CD4-positive, alpha-beta T cell treated with Interferon gamma for 1 hour (primary cell): ENCODE data around the gene KIAA1671.

Source experiments
- DNase-seq: peaks from one replicate; pipeline ENCODE4 v3.0.0-alpha.2; 2020

The KIAA1671 gene

GRCh38 chr22:25018009-25018408, 65.5 kb downstream of the KIAA1671 start:
- DNase-seq: no peak

- no peak for DNase-seq
These were observed 67.1 kb downstream of the KIAA1671 start for GRCh38 chr22:25019427-25020184.

DNA sequence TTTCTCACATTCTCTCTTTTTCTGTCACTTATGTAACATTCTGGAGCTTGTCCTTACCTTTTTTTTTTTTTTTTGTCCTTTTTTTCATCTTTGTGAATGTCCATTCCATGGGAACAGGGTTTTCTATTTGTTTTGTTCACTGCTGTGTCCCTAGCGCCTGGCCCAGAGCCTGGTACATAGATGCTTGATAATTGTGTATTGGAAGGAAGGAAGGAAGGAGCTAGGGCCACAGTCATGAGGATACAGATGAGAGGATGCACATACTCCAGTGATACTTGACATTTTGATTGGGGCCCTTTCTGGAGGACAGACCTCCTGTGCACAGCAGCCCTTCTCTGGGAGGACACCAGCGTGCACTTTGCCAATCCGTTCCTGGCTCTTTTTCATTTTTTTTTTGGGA, 68.9 kb downstream of the KIAA1671 start:
- no peak for DNase-seq

DNA sequence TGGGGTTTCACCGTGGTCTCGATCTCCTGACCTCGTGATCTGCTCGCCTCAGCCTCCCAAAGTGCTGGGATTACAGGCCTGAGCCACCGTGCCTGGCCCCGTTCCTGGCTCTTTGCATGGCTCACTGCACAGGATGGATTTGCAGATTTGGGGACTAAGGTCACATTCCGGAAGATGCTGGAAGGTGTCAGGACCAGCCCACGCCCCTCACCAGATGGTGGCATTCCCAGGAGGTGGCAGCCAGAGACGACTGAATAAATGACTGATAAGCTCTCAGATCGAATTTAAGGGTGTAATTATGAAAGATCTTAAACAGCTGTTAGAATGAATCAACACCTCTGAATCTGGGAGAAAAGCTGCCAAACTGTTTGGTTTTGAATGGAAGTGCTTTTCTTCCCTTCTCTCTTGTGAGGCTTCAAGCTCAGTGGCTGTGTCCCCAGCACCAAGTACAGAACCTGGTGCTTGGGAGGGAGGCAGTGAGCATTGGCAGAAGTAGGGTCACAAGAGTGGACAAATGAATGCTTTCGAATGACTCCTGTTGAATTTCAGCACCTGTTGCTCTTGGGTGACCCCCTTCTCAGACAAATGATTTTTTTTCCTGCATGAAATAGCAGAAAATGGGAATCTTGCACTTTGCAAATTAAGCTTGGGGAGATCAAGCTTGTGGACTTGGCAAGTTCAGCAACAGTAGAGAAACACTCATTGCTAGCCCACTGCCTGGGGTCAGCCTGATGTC, 69.6 kb downstream of the KIAA1671 start:
- DNase-seq: no peak

GRCh38 chr22:25023879-25024278, 71.4 kb downstream of the KIAA1671 start:
- DNase-seq: no peak

GRCh38 chr22:25024895-25025294, 72.4 kb downstream of the KIAA1671 start:
- DNase-seq: no peak

- DNase-seq: no peak
These were observed 73.2 kb downstream of the KIAA1671 start for GRCh38 chr22:25025491-25026400.

- no peak for DNase-seq
These were observed 74.8 kb downstream of the KIAA1671 start for GRCh38 chr22:25027043-25027906.

DNA sequence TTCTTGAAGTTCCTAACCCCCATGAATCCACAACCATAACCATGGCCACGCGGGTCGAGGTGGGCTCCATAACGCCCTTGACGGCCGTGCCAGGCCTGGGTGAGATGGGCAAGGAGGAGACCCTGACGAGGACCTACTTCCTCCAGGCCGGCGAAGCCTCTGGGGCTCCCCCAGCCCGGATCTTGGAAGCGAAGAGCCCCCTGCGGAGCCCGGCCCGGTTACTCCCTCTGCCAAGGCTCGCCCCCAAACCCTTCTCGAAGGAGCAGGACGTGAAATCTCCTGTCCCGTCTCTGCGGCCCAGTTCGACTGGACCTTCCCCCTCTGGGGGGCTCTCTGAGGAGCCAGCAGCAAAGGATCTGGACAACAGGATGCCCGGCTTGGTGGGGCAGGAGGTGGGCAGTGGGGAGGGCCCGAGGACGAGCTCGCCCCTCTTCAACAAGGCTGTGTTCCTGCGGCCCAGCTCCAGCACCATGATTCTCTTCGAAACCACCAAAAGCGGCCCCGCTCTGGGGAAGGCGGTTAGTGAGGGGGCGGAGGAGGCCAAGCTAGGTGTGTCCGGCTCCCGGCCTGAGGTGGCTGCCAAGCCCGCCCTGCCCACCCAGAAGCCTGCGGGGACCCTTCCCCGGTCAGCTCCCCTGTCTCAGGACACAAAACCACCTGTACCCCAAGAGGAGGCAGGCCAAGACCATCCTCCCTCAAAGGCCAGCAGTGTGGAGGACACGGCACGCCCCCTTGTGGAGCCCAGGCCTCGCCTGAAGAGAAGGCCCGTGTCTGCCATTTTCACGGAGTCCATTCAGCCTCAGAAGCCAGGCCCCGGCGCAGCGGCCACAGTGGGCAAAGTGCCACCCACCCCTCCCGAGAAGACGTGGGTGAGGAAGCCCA, 75.7 kb downstream of the KIAA1671 start:
- no peak for DNase-seq

- no peak for DNase-seq
These were observed 76.3 kb downstream of the KIAA1671 start for GRCh38 chr22:25028841-25029141.

DNA sequence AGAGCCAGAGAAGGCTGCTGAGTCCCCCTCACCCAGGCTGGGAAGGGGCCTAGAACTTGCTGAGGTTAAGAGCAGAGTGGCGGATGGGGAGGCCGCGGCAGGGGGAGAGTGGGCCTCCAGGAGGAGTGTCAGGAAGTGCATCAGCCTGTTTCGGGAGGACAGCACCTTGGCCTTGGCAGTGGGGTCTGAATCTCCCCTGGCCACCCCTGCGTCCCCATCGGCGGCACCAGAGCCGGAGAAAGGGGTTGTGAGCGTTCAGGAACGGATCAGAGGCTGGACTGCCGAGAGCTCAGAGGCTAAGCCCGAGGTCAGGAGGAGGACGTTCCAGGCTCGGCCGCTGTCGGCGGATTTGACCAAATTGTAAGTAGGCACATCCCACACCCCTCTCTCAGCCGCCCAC, 76.7 kb downstream of the KIAA1671 start:
- no peak for DNase-seq

DNA sequence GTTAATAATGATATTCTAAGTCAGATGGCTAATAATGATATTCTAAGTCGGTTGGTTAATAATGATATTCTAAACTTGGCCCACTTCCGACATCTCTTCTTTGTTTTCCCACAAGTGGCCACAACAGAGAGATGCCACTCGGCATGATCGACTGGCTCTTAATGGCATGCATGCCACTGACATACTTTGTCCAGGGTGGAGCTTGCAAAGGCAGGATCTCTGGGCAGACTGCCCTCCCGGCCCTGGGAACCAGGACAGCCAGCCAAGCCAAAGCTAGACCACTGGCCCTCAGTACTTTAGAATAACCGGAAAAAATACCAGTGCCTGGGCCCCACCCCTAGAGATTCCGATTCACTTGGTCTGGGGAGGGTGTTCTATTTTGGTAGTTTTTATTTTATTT, 78.1 kb downstream of the KIAA1671 start:
- DNase-seq: no peak

- DNase-seq: no peak
These were observed 79.5 kb downstream of the KIAA1671 start for GRCh38 chr22:25032066-25032465.

GRCh38 chr22:25035715-25036114, 83.2 kb downstream of the KIAA1671 start:
- no peak for DNase-seq

- DNase-seq: no peak
These were observed 85.7 kb downstream of the KIAA1671 start for GRCh38 chr22:25038239-25038638.

DNA sequence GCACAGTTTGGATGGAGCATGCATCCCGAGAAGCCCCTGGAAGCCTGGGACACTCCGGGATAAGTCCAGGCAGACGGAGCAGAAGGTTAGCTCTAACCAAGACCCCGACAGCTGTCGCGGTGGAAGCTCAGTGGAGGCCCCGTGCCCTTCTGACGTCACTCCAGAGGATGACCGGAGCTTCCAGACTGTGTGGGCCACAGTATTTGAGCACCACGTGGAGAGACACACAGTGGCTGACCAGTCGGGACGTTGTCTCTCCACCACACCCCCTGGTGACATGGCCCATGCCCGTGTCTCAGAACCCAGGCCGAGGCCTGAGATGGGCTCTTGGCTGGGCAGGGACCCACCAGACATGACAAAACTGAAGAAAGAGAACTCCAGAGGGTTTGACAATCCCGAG, 86.3 kb downstream of the KIAA1671 start:
- DNase-seq: no peak

- DNase-seq: no peak
These were observed 86.7 kb downstream of the KIAA1671 start for GRCh38 chr22:25039255-25039654.

DNA sequence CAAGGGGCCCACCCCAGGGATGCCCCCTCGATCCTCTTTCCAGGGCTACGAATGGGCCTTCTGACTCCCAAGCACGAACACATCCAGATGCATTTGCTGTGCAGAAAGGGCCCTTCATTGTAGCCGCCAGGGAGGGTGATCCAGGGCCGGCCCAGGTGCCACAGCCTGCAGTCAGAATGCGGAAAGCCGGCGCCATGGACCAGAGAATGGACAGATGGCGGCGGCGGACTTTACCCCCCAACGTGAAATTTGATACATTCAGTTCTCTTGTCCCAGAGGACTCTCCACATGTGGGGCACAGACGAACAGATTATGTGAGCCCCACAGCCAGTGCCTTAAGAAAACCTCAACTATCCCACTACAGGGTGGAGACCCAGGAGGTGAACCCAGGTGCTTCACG, 87.2 kb downstream of the KIAA1671 start:
- no peak for DNase-seq

- no peak for DNase-seq
These were observed 92.6 kb downstream of the KIAA1671 start for GRCh38 chr22:25045159-25045558.

- no peak for DNase-seq
These were observed 95.6 kb downstream of the KIAA1671 start for GRCh38 chr22:25048071-25048470.
